Keratinocyte (primary cell): ENCODE results near the gene SON. TPM values are rescaled to one million over a fixed set of nuclear protein-coding genes. Genes with fewer than 3 reads are reported as not detected.

Source experiments
- DNase-seq: peaks from one replicate; pipeline ENCODE4 v3.0.0-alpha.2; 2011; ENCODE audit warnings: low read depth, missing footprints, low spot score
- FAIRE-seq: peaks from 2 replicates; lab custom pipeline; 2011; peaks lifted over from hg19 to GRCh38; lab: Jason Lieb, UNC
- H2AFZ ChIP-seq: 2 replicates; pipeline ENCODE4 v1.6.0; 2012; ENCODE audit warnings: low read length, control low read depth, inconsistent platforms; ENCODE audit not compliant: control insufficient read depth
- H3K27ac ChIP-seq: 2 replicates; pipeline ENCODE4 v1.5.1; 2011; ENCODE audit warnings: low read length; ENCODE audit not compliant: control insufficient read depth, insufficient read depth
- H3K27me3 ChIP-seq: 3 replicates; pipeline ENCODE4 v1.6.0; 2011; ENCODE audit warnings: low read length; ENCODE audit not compliant: control insufficient read depth, insufficient read depth; ENCODE audit errors: extremely low read depth
- H3K36me3 ChIP-seq, 2 experiments: 2 replicates in 1 of 2; 3 replicates in 1 of 2; pipeline ENCODE4 v1.5.1; 2011; ENCODE audit warnings: low read length in 2 of 2, mild to moderate bottlenecking in 1 of 2; ENCODE audit not compliant: control insufficient read depth in 2 of 2, insufficient read depth in 2 of 2; ENCODE audit errors: extremely low read depth in 1 of 2
- H3K4me1 ChIP-seq: 3 replicates; pipeline ENCODE4 v1.5.1; 2011; ENCODE audit warnings: low read length; ENCODE audit not compliant: control insufficient read depth, insufficient read depth; ENCODE audit errors: extremely low read depth
- H3K4me2 ChIP-seq: 3 replicates; pipeline ENCODE4 v1.6.0; 2011; ENCODE audit warnings: low read depth, low read length; ENCODE audit not compliant: control insufficient read depth, insufficient read depth; ENCODE audit errors: extremely low read depth
- H3K4me3 ChIP-seq, 3 experiments: fragments of 200-600 bp in 1 of 3; sonication (generic) in 1 of 3; 2 replicates in 2 of 3; 3 replicates in 1 of 3; pipeline ENCODE4 v1.5.1; 2011 to 2016; ENCODE audit warnings: low read length in 3 of 3, mild to moderate bottlenecking in 3 of 3, control low read depth in 2 of 3, inconsistent platforms in 1 of 3, low read depth in 1 of 3, mixed read lengths in 1 of 3, mixed run types in 1 of 3, moderate library complexity in 1 of 3; ENCODE audit not compliant: control insufficient read depth in 2 of 3, insufficient read depth in 2 of 3; ENCODE audit errors: extremely low read depth in 1 of 3
- H3K79me2 ChIP-seq: 2 replicates; pipeline ENCODE4 v1.6.0; 2012; ENCODE audit warnings: low read length; ENCODE audit not compliant: control insufficient read depth, insufficient read depth
- H3K9ac ChIP-seq: 3 replicates; pipeline ENCODE4 v1.6.0; 2011; ENCODE audit warnings: low read length; ENCODE audit not compliant: control insufficient read depth, insufficient read depth; ENCODE audit errors: extremely low read depth
- H3K9me1 ChIP-seq: 3 replicates; pipeline ENCODE4 v1.6.0; 2011; ENCODE audit warnings: low read length; ENCODE audit not compliant: control insufficient read depth, insufficient read depth; ENCODE audit errors: extremely low read depth
- H3K9me3 ChIP-seq: 2 replicates; pipeline ENCODE4 v1.5.1; 2012; ENCODE audit warnings: low read depth, low read length; ENCODE audit not compliant: control insufficient read depth
- H4K20me1 ChIP-seq: 3 replicates; pipeline ENCODE4 v1.6.0; 2011; ENCODE audit warnings: low read length; ENCODE audit not compliant: control insufficient read depth, insufficient read depth; ENCODE audit errors: extremely low read depth
- CTCF ChIP-seq, 3 experiments: IDR thresholded peaks in 1 of 3; conservative IDR thresholded peaks in 1 of 3; optimal IDR thresholded peaks in 1 of 3; 2 replicates in 2 of 3; 3 replicates in 1 of 3; pipeline versions ENCODE3 to v1.5.1; 2011; ENCODE audit warnings: low read length in 3 of 3, mild to moderate bottlenecking in 3 of 3, moderate library complexity in 2 of 3, control low read depth in 1 of 3, inconsistent platforms in 1 of 3; ENCODE audit not compliant: insufficient read depth in 2 of 3; ENCODE audit errors: extremely low read depth in 1 of 3
- EZH2 ChIP-seq: IDR thresholded peaks from one replicate; pipeline ENCODE4 v1.6.1; 2012; ENCODE audit warnings: inconsistent platforms, mild to moderate bottlenecking, low read length, moderate library complexity
- dilution Hi-C: fragments of 300-500 bp; cut with MboI; formaldehyde crosslinking; loops from one replicate; pipeline ENCODE4 v1.7.0; 2020; ENCODE audit warnings: low sequenced_read_pairs; ENCODE audit not compliant: extremely low pct_ligation_motif_present
- polyA plus RNA-seq, 5 experiments: library from polyadenylated mRNA; depleted of rRNA in 3 of 5; stranded (reverse) in 3 of 5; stranded (forward) in 1 of 5; unstranded in 1 of 5; fragments of >200 nt; gene quantifications; 1 replicate in 1 of 5; 2 replicates in 3 of 5; 3 replicates in 1 of 5; pipeline versions ENCODE4 v1.2.1 to v1.2.3, GENCODE V29; 2011 to 2012; ENCODE audit warnings: missing spikeins in 2 of 5, low read depth in 1 of 5, low replicate concordance in 1 of 5

SON gene
- polyA plus RNA-seq, 1 donor (not counting 4 experiments of a cell fraction or from before 2014, with no cell fraction given), result 96.0 TPM

DNA sequence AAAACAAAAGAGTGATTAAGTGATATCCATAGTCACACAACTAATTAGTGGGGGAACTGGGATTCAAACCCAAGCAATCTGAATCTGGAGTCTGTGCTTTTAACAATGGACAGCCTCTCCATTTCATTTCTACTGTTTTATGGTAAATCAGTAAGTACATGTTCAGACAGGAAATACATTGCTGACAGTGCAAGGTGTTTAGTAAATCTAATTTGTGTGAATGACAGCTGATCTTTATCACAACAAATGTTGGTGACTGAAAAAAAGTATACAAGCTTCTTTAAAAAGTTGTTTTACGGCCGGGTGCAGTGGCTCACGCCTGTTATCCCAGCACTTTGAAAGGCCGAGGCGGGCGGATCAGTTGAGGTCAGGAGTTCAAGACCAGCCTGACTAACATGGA, 25.1 kb downstream of the SON start:
- Histone ChIP-seq H3K79me2 (peaks cover 29% of the 10 kb centered on the region), H3K27ac (no peak overlapping the region), H3K9me1 (no peaks in the 10 kb centered on the region), H3K9ac (no peak overlapping the region), H3K36me3 (peaks cover 9 to 15% of the 10 kb centered on the region in 2 experiments), H3K4me2 (no peak overlapping the region), H3K9me3 (no peaks in the 10 kb centered on the region), H3K4me1 (peaks cover 7% of the 10 kb centered on the region), H3K27me3 (no peaks in the 10 kb centered on the region), H2AFZ (no peak overlapping the region), H3K4me3 (no peak overlapping the region), H4K20me1 (no peaks in the 10 kb centered on the region)
- DNase-seq, result no peak
- dilution Hi-C loops, result no loop called here
- FAIRE-seq, result no peak
- TF ChIP-seq CTCF (optimal IDR thresholded peaks at IDR 0.05 in 1 of 3, IDR thresholded peaks at IDR 0.05 in 1 of 3, conservative IDR thresholded peaks at IDR 0.05 in 1 of 3; ENCODE audit: extremely low read depth in 1 of 3, insufficient read depth in 2 of 3, low read length in 3 of 3) (no peak), EZH2 (no peak)

DNA sequence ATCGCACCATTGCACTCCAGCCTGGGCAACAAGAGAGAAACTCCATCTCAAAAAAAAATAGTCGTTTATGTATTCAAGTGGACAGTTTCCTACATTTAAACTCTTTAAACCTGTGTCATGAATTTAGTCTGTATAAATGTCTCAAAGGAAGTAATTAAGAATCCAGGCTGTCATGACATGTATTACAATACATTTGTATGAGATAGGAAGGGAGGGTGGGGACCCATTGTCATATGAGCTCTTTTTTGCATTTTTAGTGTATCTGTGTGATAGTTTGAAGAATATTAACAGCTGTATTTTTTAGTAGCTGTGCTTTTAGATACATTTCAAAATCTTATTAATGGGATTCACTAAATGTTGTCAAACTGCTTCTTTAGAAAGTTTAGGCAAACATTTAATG, 25.6 kb downstream of the SON start:
- no peak overlapping the region for H2AFZ ChIP-seq
- dilution Hi-C loops, result no loop called here
- H3K4me1 ChIP-seq, result peaks cover 7% of the 10 kb centered on the region
- DNase-seq, result no peak
- no peaks in the 10 kb centered on the region for H3K9me3 ChIP-seq
- no peak overlapping the region for H3K4me3 ChIP-seq
- H3K4me2 ChIP-seq, result no peak overlapping the region
- H3K79me2 ChIP-seq, result peaks cover 27% of the 10 kb centered on the region
- no peaks in the 10 kb centered on the region for H4K20me1 ChIP-seq
- H3K27me3 ChIP-seq, result no peaks in the 10 kb centered on the region
- no peak overlapping the region for H3K9ac ChIP-seq
- no peak for TF ChIP-seq EZH2
- TF ChIP-seq CTCF (optimal IDR thresholded peaks at IDR 0.05 in 1 of 3, IDR thresholded peaks at IDR 0.05 in 1 of 3, conservative IDR thresholded peaks at IDR 0.05 in 1 of 3; ENCODE audit: extremely low read depth in 1 of 3, insufficient read depth in 2 of 3, low read length in 3 of 3), result no peak
- no peaks in the 10 kb centered on the region for H3K9me1 ChIP-seq
- H3K27ac ChIP-seq, result no peak overlapping the region
- FAIRE-seq, result no peak
- H3K36me3 ChIP-seq, result peaks cover 9 to 15% of the 10 kb centered on the region in 2 experiments
